ENCODE data around the gene AIF1L. TPM values are rescaled to one million over a fixed set of nuclear protein-coding genes. Genes with fewer than 3 reads are reported as not detected.

AIF1L gene
- total RNA-seq, 3 donors from 2014 or later = 12.5 to 33.8 (median 22.5) TPM

DNA sequence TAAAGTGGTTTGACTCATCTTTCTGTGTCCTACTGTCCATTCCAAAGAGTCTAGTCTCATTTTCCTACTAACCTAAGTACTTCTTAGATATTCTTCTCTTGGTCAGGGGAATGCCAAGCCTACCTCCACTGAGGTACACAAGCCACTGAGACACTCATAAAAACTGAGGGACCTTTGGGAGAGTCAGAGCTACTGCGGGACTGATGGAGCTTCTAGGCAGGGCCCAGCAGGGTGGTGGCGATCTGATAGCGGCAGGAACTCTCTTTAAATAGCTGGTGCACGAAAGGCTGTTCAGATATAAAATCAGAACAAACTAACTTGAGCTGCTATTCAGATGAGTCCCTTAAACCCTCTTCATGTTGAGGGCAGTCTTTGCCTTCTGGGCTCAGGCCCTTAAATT lies 43.8 kb downstream of the AIF1L start:
- TF ChIP-seq, protein P1, sequence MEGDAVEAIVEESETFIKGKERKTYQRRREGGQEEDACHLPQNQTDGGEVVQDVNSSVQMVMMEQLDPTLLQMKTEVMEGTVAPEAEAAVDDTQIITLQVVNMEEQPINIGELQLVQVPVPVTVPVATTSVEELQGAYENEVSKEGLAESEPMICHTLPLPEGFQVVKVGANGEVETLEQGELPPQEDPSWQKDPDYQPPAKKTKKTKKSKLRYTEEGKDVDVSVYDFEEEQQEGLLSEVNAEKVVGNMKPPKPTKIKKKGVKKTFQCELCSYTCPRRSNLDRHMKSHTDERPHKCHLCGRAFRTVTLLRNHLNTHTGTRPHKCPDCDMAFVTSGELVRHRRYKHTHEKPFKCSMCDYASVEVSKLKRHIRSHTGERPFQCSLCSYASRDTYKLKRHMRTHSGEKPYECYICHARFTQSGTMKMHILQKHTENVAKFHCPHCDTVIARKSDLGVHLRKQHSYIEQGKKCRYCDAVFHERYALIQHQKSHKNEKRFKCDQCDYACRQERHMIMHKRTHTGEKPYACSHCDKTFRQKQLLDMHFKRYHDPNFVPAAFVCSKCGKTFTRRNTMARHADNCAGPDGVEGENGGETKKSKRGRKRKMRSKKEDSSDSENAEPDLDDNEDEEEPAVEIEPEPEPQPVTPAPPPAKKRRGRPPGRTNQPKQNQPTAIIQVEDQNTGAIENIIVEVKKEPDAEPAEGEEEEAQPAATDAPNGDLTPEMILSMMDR (IDR thresholded peaks at IDR 0.05) = no peak
- no peak for TF ChIP-seq POLR2A (IDR thresholded peaks at IDR 0.05)
- no peak for TF ChIP-seq POLR2AphosphoS5 (IDR thresholded peaks at IDR 0.05)
- intact Hi-C loops (cut with DNase I; ENCODE audit: low total_unique reads) = no loop called here
- no peak overlapping the region for H3K27ac ChIP-seq
- peaks cover 27% of the 10 kb centered on the region for H3K36me3 ChIP-seq
- H3K27me3 ChIP-seq = no peaks in the 10 kb centered on the region
- no peak for DNase-seq (ENCODE audit: low spot score in 2 of 2)
- H3K4me1 ChIP-seq = no peaks in the 10 kb centered on the region
- H3K9me3 ChIP-seq = no peaks in the 10 kb centered on the region
- H3K4me3 ChIP-seq = no peak overlapping the region

DNA sequence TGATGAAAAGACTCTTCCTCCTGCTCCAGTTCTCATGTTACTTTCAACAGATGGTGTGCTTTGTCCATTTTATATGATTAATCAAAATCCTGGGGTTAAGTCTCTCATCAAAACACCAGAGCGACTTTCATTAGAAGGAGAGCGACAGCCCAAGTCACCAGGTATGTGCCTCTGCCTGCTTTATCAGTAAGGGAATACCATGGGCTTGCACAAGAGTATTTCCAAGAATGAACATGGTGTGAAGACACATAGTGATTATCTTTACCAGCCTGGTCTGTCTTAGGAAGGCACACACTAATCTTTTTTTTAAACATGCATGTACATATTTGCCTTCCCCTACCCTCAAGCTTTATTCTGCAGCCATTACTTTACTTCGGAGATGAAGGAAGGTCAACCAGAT lies 44.2 kb downstream of the AIF1L start:
- Histone ChIP-seq H3K27ac (no peak overlapping the region), H3K9me3 (no peaks in the 10 kb centered on the region), H3K4me3 (no peak overlapping the region), H3K4me1 (no peaks in the 10 kb centered on the region), H3K27me3 (no peaks in the 10 kb centered on the region), H3K36me3 (peaks cover 27% of the 10 kb centered on the region)
- TF ChIP-seq, protein P1 (IDR thresholded peaks at IDR 0.05) = no peak
- TF ChIP-seq POLR2AphosphoS5 (IDR thresholded peaks at IDR 0.05) = no peak
- no peak for TF ChIP-seq POLR2A (IDR thresholded peaks at IDR 0.05)
- DNase-seq (ENCODE audit: low spot score in 2 of 2) = no peak
- intact Hi-C loops (cut with DNase I; ENCODE audit: low total_unique reads) = no loop called here

DNA sequence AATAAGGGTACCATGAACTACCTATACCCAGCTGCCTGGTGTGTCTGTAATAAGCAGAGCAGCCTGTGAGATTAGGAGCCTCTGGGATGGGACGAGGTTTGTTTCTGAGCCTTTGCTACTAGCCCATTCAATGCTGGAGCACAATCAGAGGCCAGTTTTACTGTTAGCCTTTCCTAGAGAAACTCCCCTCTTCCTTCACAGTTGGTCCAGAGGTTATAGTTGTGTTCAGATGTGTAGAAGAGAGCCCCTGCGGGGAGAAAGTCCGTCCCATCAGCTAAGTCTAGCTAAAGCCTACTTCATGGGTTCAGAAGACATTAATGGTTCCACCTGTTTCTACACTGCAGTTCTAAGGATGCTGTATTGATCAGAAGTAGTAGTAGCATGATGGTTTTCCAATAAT lies 45.8 kb downstream of the AIF1L start:
- intact Hi-C loops (cut with DNase I; ENCODE audit: low total_unique reads) = no loop called here
- TF ChIP-seq POLR2AphosphoS5 (IDR thresholded peaks at IDR 0.05) = no peak
- TF ChIP-seq POLR2A (IDR thresholded peaks at IDR 0.05) = no peak
- TF ChIP-seq, protein P1 (IDR thresholded peaks at IDR 0.05) = no peak
- H3K4me3 ChIP-seq = no peak overlapping the region

DNA sequence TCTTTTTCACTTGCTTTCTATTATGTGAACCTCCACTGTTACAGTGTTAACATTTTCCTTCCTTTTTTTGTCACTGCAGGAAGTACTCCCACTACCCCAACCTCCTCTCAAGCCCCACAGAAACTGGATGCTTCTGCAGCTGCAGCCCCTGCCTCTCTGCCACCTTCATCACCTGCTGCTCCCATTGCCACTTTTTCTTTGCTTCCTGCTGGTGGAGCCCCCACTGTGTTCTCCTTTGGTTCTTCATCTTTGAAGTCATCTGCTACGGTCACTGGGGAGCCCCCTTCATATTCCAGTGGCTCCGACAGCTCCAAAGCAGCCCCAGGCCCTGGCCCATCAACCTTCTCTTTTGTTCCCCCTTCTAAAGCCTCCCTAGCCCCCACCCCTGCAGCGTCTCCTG lies 47.9 kb downstream of the AIF1L start:
- Histone ChIP-seq H3K27me3 (no peaks in the 10 kb centered on the region), H3K4me3 (no peak overlapping the region), H3K4me1 (no peaks in the 10 kb centered on the region), H3K36me3 (peaks cover 23% of the 10 kb centered on the region), H3K9me3 (no peaks in the 10 kb centered on the region), H3K27ac (no peak overlapping the region)
- intact Hi-C loops (cut with DNase I; ENCODE audit: low total_unique reads) = no loop called here
- TF ChIP-seq POLR2A (IDR thresholded peaks at IDR 0.05) = no peak
- no peak for TF ChIP-seq POLR2AphosphoS5 (IDR thresholded peaks at IDR 0.05)
- TF ChIP-seq, protein P1 (IDR thresholded peaks at IDR 0.05) = no peak
- no peak for DNase-seq (ENCODE audit: low spot score in 2 of 2)

More for the DNA sequence above, 45.8 kb downstream of the AIF1L start:
- Histone ChIP-seq H3K27ac (no peak overlapping the region), H3K4me1 (no peaks in the 10 kb centered on the region), H3K9me3 (no peaks in the 10 kb centered on the region), H3K27me3 (no peaks in the 10 kb centered on the region), H3K36me3 (peaks cover 21% of the 10 kb centered on the region)
- no peak for DNase-seq (ENCODE audit: low spot score in 2 of 2)

DNA sequence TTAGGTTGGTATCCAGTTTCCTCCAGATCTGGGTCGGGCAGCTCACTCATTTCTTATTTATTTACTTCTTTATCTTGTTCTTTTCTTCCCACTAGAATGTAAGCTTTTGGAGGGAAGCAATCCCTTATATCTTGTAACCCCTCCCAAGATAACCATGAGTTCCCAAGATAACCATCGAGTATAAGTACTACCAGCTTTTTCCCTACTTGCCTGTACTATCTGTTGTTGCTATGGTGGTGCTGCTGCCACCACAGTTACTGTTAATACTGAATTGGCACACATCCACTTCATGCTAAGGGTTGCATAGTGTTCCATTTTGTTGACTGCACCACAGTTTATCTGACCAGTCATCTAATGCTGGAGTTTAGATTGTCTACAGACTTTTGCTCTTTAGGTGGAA lies 48.9 kb downstream of the AIF1L start:
- H3K36me3 ChIP-seq = peaks cover 23% of the 10 kb centered on the region
- H3K27ac ChIP-seq = no peak overlapping the region
- no peak overlapping the region for H3K4me3 ChIP-seq
- DNase-seq (ENCODE audit: low spot score in 2 of 2) = no peak
- intact Hi-C loops (cut with DNase I; ENCODE audit: low total_unique reads) = no loop called here
- no peaks in the 10 kb centered on the region for H3K27me3 ChIP-seq
- TF ChIP-seq, protein P1 (IDR thresholded peaks at IDR 0.05) = no peak
- no peak for TF ChIP-seq POLR2AphosphoS5 (IDR thresholded peaks at IDR 0.05)
- no peak for TF ChIP-seq POLR2A (IDR thresholded peaks at IDR 0.05)
- no peaks in the 10 kb centered on the region for H3K9me3 ChIP-seq
- no peaks in the 10 kb centered on the region for H3K4me1 ChIP-seq

Measured in breast epithelium (tissue), 4 donors.